Medulla oblongata (tissue), 1 donor: Measurements from ENCODE around the gene MED9.
"Not testable (repeated sequence)": the region's sequence is repeated elsewhere in the genome, so short reads cannot be mapped to it uniquely, and the experiment has no call there.

Experiments used
- DNase-seq: peaks from one replicate; pipeline ENCODE4 v3.0.0-alpha.2; 2015; ENCODE audit errors: extremely low spot score

Gene MED9

GRCh38 chr17:17455173-17455572, 21.6 kb upstream of the MED9 start:
- DNase-seq, result no peak

- no peak for DNase-seq
These were observed 20.5 kb upstream of the MED9 start for GRCh38 chr17:17456251-17456650.

GRCh38 chr17:17457680-17458079, 19.1 kb upstream of the MED9 start:
- no peak for DNase-seq

GRCh38 chr17:17460038-17460437, 16.8 kb upstream of the MED9 start:
- DNase-seq, result no peak

- no peak for DNase-seq
These were observed 14.6 kb upstream of the MED9 start for GRCh38 chr17:17462048-17462824.

- DNase-seq, result peak; percentile 61
These were observed 13.0 kb upstream of the MED9 start for GRCh38 chr17:17463821-17464220.

- not testable (repeated sequence) for DNase-seq
These were observed 10.9 kb upstream of the MED9 start for GRCh38 chr17:17465878-17466277.

- DNase-seq, result no peak
These were observed 10.3 kb upstream of the MED9 start for GRCh38 chr17:17466511-17466910.

GRCh38 chr17:17467016-17467415, 9.8 kb upstream of the MED9 start:
- DNase-seq, result peak; percentile 48

GRCh38 chr17:17467720-17468119, 9.1 kb upstream of the MED9 start:
- no peak for DNase-seq

GRCh38 chr17:17468217-17469010, 8.4 kb upstream of the MED9 start:
- peak; percentile 60 for DNase-seq

- DNase-seq, result no peak
These were observed 7.4 kb upstream of the MED9 start for GRCh38 chr17:17469358-17469757.

GRCh38 chr17:17469996-17470395, 6.8 kb upstream of the MED9 start:
- no peak for DNase-seq

- peak; percentile 45 for DNase-seq
These were observed 4.4 kb upstream of the MED9 start for GRCh38 chr17:17472333-17472920.

- no peak for DNase-seq
These were observed 2.5 kb upstream of the MED9 start for GRCh38 chr17:17474341-17474740.

GRCh38 chr17:17479209-17479608, 2.4 kb downstream of the MED9 start:
- no peak for DNase-seq

GRCh38 chr17:17480593-17481148, 3.9 kb downstream of the MED9 start:
- DNase-seq, result no peak

GRCh38 chr17:17481860-17482259, 5.1 kb downstream of the MED9 start:
- DNase-seq, result no peak

GRCh38 chr17:17484451-17484899, 7.7 kb downstream of the MED9 start:
- no peak for DNase-seq

- no peak for DNase-seq
These were observed 8.6 kb downstream of the MED9 start for GRCh38 chr17:17485420-17485819.

GRCh38 chr17:17486416-17486815, 9.6 kb downstream of the MED9 start:
- not testable (repeated sequence) for DNase-seq

GRCh38 chr17:17487998-17488397, 11.2 kb downstream of the MED9 start:
- DNase-seq, result no peak
